ENCODE measurements around the gene SESTD1.
"Not testable (repeated sequence)": the region's sequence is repeated elsewhere in the genome, so short reads cannot be mapped to it uniquely, and the experiment has no call there.

Gene SESTD1

DNA sequence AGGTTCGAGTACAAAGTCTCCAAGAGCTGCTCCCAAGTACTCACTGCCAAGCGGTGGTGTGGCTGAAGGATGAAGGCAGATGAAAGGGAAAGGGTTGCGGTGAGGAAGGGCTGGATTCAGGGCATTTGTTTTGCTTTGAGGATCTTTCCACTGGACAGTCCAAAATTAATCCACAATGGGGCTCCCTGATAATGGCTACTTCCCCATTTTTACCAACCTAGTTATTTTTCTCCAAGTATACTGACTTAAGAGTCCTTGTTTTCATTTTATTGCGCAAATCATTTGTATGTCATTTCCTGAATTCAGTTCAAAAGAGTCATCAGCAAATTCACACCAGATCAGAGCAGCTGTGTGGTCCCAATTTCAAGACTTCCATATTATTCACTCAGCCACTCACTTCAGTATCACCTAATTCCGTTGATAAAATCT is 464 bp upstream of the SESTD1 start:
- DNase-seq (ENCODE audit: low spot score), result no peak

DNA sequence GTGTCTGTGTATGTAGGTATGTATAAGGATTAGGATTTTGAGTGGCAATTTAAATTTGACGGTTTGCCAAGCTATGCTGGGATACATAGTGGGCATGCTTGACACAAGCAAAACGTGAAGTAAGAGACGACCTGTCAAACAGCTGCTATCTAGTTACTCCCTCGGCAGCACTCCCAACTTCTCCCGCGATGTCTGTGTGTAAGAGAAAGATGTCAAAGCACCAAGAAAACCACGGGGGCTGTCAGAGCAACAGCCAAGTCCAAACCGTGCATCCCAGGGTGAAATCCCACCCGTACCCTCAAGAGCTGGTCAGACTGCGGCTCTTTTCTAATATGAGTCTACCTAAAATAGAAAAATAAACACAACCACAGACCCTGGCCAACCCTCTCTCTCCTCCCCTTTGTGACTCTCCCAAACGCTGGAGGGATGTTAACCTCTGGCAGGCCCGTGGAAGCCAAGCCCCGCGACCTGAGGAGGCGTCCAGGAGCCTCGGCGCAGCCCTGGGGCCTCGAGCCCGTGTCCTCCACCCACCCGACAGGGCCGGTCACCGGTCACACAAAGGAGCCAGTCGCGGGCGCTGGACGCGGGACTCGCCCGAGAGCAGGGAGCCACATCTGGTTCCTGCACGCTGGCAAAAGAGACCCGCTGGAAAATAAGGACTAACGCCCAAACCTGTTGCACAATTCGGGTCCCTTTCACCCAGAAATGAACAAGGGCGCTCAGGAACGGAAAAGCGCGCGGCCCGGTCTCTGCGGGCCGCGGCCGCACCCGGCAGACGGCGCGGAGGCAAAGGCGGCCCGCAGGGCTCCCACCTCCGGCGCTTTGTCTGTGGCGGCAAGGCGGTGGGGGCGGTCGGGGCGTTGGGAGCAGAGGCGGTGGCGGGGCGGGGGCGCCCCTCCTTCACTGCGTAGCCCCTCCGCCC is 925 bp downstream of the SESTD1 start:
- no peak for DNase-seq (ENCODE audit: low spot score)

DNA sequence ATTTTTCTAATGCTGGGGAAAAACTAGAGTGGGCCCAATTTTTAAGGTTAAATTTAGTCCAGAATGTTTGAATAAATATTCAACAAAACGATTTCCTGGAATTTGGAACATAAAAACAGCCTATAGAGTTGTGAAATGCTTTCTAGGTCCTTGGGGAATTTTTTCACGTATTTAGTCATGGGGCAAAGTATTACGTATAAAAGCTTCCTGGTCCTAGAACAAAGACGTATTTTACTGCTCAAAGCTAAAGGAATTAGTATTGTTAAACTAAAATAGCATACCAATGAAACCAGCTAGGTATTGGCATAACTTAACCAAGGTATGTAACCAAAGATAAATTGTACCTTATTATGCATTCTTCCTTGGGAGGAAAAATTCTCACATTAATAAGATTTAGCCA is 1.6 kb downstream of the SESTD1 start:
- no peak for DNase-seq (ENCODE audit: low spot score)

DNA sequence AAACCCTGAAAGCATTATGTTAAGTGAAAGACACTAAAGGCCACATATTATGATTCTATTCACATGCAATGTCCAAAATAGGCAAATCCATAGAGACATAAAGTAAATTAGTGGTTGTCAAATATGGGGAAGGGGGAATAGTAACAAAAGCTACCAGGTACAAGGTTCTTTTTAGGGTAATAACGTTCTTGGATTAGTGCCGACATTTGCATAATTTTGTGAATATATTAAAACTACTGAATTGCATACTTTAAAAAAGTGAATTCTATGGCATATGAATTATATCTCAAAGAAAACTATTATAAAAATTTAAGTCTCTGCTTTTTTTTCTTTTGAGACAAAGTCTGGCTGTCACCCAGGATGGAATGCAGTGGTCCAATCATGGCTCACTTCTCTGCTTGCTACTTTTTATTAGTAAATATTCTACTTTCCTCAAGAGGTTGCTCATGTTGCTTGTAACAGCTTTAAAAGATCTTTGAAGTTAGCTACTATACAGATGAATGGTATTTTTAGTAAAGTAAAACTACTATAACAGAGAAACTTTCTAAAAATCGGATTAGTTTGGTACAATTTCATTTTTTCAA is 2.5 kb downstream of the SESTD1 start:
- DNase-seq (ENCODE audit: low spot score), result no peak

DNA sequence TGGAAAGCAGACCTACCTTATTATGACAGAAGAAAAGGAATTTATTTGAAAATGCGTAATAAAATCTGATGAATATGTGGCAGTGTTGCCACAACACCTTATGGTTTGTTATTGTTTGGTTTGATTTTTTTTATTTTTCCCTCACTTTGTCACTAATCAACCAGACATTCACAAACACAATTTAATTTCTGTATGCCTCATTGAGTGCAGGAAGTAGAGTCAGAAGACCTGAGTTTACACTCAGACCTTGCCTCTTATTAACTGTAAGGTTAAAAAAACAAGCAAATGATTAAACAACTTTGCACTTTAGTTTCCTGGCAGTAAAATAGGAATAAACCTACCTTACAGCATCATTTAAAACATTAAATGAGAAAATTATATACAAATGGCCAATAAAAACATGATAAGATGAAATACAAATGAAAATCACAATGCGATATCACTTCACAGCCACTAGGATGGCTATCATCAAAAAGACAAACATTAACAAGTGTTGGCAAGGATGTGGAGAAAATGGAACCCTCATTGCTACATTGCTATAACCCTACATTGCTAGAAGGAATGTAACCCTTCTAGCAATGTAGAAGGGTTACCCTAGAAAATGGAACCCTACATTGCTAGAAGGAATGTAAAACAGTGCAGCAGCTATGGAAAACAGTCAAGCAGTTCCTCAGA is 3.3 kb downstream of the SESTD1 start:
- no peak for DNase-seq (ENCODE audit: low spot score)

DNA sequence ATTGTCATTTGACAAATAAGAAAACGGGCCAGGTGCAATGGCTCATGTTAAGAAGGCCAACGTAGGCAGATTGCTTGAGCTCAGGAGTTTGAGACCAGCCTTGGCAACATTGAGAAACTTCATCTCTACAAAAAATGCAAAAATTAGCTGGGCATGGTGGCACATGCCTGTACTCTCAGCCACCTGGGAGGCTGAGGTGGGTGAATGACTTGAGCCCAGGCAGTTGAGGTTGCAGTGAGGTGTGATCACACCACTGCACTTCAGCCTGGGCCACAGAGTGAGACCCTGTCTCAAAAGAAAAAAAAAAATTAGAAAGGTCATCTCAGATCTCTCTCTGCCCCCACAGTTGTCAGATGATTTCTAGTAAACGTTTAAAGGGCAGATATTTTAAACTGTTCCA is 4.4 kb downstream of the SESTD1 start:
- DNase-seq (ENCODE audit: low spot score), result no peak

DNA sequence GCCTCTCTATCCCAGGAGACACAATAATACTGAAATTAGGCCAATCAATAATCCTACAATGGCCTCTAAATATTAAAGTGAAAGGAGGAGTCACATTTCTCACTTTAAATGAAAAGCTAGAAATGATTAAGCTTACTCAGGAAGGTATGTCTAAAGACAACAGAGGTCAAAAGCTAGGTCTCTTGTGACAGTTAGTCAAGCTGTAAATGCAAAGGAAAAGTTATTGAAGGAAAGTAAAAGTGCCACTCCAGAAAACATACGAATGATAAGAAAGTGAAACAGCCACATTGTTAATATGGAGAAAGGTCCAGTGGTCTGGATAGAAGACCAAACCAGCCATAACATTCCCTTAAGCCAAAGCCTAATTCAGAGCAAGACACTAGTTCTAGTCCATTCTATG is 9.5 kb downstream of the SESTD1 start:
- DNase-seq (ENCODE audit: low spot score), result no peak

DNA sequence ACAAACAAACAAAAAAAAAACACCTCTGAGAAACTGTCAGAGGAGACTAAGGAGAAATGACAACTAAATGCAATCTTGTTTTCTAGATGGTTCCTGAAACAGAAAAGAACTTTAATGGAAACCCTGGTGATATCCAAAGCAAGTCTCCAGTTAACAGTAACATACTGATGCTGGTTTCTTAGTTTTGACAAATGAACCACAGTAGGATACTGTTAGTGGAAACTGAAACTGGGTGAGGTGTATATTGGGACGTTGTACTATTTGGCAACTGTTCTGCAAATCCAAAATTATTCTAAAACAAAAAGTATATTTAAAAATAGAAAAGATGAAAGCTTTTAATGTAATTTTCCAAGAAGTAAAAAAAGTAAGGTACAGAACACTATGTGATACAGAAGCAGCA is 11.4 kb downstream of the SESTD1 start:
- no peak for DNase-seq (ENCODE audit: low spot score)

DNA sequence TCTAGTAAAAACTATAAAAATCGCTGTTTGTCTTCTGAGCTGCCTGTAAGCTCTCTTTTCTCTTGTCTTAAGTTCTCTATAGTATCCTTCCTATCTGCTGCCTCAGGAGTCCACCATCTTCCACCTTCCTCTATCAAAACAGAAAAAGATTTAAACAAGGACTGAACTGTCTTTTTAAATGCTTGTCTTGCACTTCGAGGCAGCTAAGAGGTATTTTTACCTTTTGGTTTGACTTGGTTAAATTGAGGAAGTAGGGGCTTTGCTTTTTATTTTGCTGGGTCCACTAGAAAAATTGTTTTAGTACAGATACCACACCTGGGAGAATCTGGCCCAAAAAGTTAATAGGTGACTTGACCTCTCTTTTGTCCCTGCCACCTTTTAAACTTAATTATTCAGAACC is 12.2 kb downstream of the SESTD1 start:
- DNase-seq (ENCODE audit: low spot score), result no peak

DNA sequence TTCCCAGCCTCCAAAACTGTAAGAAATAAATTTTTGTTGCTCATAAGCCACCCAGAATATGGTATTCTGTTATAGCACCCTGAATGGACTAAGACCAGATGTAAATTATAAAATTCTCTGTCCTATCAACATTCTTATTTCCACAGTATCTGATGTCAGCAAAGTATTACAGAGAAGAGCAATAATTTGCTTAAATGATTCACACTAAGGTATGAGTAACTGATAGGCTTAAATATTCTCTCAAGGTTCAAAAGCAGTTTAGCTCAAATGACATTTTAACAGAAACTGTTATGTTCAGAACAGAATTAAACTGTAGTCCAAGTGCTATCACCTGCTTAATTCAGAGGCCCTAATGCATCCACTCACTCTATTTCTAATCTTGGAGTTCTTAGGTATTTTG is 12.8 kb downstream of the SESTD1 start:
- no peak for DNase-seq (ENCODE audit: low spot score)

DNA sequence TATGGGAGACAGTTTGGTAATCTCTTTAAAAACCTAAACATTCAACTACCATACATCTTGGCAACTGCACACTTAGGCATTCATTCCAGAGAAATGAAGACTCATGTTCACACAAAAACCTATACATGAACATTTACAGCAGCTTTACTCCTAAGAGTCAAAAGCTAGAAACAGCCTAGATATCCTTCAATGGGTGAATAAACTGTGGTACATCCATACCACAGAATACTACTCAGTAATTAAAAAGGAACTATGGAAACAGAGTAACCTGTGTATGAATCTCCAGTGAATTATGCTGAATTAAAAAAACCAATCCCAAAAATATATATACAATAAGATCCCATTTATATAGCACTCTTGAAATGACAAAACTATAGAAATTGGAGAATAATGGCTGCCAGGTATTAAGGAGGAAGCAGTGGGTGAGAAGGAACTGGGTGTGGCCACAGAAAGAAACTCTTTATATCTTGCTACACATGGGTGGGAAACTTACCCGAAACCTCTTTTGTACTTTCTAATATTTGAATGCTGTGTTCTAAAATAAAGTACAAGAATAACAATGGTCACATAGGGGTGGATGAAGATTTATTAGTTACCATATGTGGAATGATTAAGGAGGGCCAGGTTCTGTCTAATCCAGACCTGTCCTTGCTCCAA is 13.7 kb downstream of the SESTD1 start:
- DNase-seq (ENCODE audit: low spot score), result no peak

DNA sequence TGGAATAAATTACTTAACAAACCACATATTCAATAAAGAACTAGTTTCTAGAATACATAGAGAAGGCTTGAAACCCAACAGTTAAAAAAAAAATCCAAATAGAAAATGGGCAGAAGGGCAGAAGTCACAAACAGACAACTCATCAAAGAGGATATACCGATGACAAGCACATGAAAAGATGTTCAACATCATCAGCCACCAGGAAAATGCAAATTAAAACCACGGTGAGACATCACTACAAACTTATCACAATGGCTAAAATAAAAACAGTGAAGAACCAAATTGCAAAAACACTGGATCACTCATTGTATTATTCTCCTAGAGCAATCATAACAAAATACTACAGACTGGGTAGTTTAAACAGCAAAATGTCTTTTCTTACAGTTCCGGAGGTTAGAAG is 14.5 kb downstream of the SESTD1 start:
- DNase-seq (ENCODE audit: low spot score), result no peak

DNA sequence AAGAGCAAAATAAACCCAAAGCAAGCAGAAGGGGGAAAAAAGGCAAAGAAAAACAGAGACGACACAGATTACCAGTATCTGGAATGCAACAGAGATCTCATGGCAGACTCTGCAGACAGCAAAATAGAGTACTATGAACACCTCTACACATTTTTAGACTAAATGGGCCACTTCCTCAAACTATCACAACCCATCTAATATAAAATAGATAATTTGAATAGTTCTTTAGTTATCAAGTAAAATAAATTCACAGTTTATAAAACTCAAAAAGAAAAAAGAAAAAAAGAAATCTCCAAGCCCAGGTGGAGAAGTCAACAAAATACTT is 16.6 kb downstream of the SESTD1 start:
- DNase-seq (ENCODE audit: low spot score), result no peak

DNA sequence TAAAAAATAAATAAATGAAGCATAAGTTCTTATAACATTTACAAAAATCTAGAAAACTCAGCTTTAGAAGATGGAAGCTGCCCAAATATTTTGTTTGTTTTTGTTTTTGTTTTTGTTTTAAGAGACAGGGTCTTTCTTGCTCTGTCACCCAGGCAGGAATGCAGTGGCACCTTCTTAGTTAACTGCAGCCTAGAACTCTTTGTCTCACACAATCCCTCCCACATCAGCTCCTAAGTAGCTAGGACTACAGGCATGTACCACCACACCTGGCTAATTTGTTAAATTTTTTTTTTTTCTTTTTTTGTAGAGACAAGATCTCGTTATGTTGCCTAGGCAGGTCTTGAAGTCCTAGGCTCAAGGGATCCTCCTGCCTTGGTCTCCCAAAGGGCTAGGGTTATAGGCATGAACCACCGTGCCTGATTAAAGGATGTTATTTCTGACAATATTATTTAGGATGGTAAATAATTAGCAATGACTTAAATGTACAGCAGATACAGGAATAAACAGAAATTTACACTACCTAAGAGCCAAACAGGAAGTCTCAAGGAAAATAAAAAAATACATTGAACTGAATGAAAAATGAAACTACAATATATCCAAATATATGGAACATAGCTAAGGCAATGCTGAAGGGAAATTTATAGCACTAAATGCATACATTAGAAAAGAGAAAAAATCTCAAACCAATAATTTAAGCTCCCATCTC is 17.2 kb downstream of the SESTD1 start:
- DNase-seq (ENCODE audit: low spot score), result no peak

DNA sequence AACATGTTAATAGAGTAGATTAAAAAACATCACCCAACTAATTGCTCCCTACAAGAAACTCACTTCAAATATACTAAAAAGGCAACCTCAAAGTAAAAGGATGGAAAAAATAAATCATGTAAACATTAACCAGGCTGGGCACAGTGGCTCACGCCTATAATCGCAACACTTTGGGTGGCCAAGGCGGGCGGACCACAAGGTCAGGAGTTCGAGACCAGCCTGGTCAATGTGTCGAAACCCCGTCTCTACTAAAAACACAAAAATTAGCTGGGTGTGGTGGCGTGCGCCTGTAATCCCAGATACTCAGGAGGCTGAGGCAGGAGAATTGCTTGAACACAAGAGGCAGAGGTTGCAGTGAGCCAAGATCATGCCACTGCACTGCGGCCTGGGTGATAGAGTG is 18.8 kb downstream of the SESTD1 start:
- not testable (repeated sequence) for DNase-seq (ENCODE audit: low spot score)

DNA sequence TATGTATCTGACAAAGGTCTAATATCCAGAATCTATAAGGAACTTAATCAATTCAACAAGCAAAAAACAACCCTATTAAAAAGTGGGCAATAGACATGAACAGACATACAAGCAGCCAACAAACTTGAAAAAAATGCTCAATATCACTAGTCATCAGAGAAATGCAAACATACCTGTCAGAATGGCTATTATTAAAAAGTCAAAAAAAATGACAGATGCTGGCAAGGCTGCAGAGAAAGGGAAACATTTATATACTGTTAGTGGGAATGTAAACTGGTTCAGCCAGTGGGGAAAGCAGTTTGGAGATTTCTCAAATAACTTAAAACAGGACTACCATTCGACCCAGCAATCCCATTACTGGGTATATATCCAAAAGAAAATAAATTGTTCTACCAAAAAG is 21.6 kb downstream of the SESTD1 start:
- DNase-seq (ENCODE audit: low spot score), result no peak

DNA sequence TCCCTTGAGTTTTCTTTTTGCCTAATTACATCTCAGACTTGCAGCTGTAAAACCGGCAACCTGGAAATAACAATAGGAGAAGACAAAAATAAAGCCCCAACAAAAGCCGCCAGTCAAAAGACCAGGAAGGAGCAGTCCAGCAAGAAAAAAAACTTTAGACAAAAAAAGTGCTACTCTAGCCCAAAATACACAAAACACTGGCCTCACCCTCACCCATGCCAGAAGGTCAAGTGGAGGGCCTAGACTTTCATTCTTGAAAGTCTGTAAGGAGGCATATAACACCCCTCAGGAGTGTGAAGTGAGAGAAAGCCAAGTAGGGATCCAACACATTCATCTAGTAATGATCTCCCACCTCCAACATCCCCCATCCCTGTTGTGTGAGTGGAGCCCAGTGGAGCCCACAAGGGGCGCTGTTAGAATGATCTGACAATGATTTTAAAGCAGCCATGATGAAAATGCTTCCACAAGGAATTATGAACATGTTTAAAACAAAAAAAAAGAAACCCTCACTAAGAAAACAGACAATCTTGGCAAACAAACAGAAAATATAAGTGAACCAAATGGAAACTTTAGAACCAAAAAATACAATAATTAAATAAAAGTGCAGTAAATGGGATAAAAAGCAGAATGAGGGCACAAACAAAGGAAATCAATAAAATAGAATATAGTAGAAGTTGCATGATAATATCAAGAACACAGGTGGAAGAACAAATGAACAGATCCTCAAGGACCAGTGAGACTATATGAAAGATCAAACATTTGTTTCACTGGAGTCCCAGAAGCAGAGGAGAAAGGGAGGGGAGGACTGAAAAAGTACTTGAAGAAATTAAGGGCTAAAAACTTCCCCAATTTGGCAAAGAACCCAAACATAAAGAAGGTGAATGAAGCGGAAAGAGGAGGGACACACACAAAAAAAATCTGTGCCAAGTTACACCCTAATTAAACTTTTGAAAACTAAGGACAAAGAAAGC is 23.9 kb downstream of the SESTD1 start:
- no peak for DNase-seq (ENCODE audit: low spot score)

DNA sequence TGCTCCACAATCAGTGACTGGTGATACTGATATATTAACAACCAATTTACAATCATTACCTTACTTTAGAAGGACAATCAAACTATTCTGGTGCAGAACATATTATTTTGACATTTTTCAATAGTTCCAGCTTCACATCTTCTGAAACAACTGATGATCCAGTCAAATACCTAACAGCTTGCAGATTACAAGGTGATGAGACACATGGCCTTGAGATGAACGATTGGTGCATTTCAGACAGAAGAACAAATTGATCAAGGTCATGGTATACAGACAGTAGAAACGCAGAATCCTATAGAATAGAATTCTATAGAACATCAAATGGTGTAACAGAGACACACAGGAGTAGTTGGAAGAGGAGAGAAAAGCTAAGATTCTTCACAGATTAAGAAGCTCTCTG is 24.8 kb downstream of the SESTD1 start:
- no peak for DNase-seq (ENCODE audit: low spot score)

DNA sequence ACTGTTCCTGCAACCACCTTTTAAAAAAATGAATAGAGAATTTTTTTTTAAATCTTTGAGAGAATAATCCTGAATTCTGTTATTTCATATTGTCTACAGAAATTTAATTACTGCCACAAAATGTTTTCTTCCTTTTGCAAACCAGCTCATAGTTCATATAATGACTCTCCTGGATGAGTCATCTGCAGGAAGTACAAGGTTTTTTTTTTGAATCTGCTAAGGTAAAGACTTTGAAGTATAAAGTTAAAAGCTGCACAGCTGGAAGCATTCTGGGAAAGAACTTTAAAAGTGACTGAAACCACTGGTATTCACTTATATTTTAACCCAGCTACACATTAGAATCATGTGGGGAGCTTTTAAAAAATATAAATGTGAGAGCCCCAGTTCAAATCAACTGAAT is 25.4 kb downstream of the SESTD1 start:
- no peak for DNase-seq (ENCODE audit: low spot score)

DNA sequence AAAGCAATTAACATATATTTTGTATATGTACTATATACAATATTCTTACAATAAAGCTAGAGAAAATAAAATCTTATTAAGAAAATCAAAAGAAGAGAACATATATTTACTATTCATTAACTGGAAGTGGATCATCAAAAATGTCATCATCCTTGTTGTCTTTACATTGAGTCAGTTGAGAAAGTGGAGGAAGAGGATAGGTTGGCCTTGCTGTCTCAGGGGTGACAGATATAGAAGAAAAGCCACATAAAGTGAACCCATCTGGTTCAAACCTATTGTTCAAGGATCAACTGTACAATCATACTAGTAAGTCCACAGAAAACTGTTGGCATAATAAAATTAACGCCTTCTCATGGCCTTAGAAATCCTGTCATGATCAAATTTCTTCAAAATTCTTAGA is 26.6 kb downstream of the SESTD1 start:
- DNase-seq (ENCODE audit: low spot score), result no peak
